ENCODE data around the gene PRPF19.
A peak's percentile ranks its signal among the peaks of the same experiment; 100 is the strongest.

Gene PRPF19

GRCh38 chr11:60924110-60924905 is 17.9 kb upstream of the PRPF19 start, which contains the start of gene TMEM132A:
TMEM132A (plus strand) TSS chr11:60924460; CDS start chr11:60924634, 174 bp downstream.
- DNase-seq = peak in 57 of 58 donors; percentile 34 to 88 (median 69)

- DNase-seq = no peak
Measured at GRCh38 chr11:60923800-60924109, 17.4 kb upstream of the PRPF19 start.

GRCh38 chr11:60923326-60923725 is 16.9 kb upstream of the PRPF19 start:
- peak in 7 of 58 donors; percentile 18 to 65 (median 40) for DNase-seq

- no peak for DNase-seq
Measured at GRCh38 chr11:60922906-60923305, 16.5 kb upstream of the PRPF19 start.

GRCh38 chr11:60921777-60922335 is 15.5 kb upstream of the PRPF19 start:
- no peak for DNase-seq

GRCh38 chr11:60921259-60921658 is 14.9 kb upstream of the PRPF19 start:
- no peak for DNase-seq

GRCh38 chr11:60919956-60920355 is 13.6 kb upstream of the PRPF19 start:
- DNase-seq = peak in 2 of 58 donors; percentile 6 to 13

- peak in 1 of 58 donors; percentile 14 for DNase-seq
Measured at GRCh38 chr11:60919320-60919719, 12.9 kb upstream of the PRPF19 start.

- DNase-seq = peak in 1 of 58 donors; percentile 14
Measured at GRCh38 chr11:60918939-60919265, 12.5 kb upstream of the PRPF19 start.

GRCh38 chr11:60918251-60918938 is 12.0 kb upstream of the PRPF19 start:
- no peak for DNase-seq

- DNase-seq = no peak
Measured at GRCh38 chr11:60917267-60917666, 10.9 kb upstream of the PRPF19 start.

- no peak for DNase-seq
Measured at GRCh38 chr11:60916669-60917206, 10.4 kb upstream of the PRPF19 start.

GRCh38 chr11:60915248-60915914 is 9.0 kb upstream of the PRPF19 start:
- peak in 29 of 58 donors; percentile 16 to 67 (median 35) for DNase-seq

- peak in 12 of 58 donors; percentile 35 to 76 (median 58) for DNase-seq
Measured at GRCh38 chr11:60914633-60915247, 8.4 kb upstream of the PRPF19 start.

- peak; percentile 25 to 96 (median 85) for DNase-seq
Measured at GRCh38 chr11:60913793-60914632, 7.6 kb upstream of the PRPF19 start, which contains the start of gene TMEM109. TMEM109 (plus strand) TSS chr11:60914158; CDS start chr11:60919694, 5,536 bp downstream.

GRCh38 chr11:60912851-60913528 is 6.6 kb upstream of the PRPF19 start:
- DNase-seq = no peak

- DNase-seq = peak in 1 of 58 donors; percentile 16
Measured at GRCh38 chr11:60912223-60912850, 6.0 kb upstream of the PRPF19 start.

- DNase-seq = no peak
Measured at GRCh38 chr11:60910711-60911380, 4.5 kb upstream of the PRPF19 start.

All from anterior cingulate cortex (tissue), 58 donors.